ENCODE measurements around the gene OAS2.

The OAS2 gene

GRCh38 chr12:112969547-112970306 lies 8.6 kb upstream of the OAS2 start:
- H3K27ac ChIP-seq (ENCODE audit: low read length): no peak overlapping the region
- no peaks in the 10 kb centered on the region for H3K27me3 ChIP-seq (ENCODE audit: control insufficient read depth, insufficient read depth, low read length)
- no peaks in the 10 kb centered on the region for H3K4me1 ChIP-seq (ENCODE audit: control insufficient read depth, insufficient read depth, low read length)
- DNase-seq (ENCODE audit: low read depth, low spot score): no peak
- H3K9me3 ChIP-seq (ENCODE audit: control insufficient read depth, insufficient read depth, low read length): no peaks in the 10 kb centered on the region
- no CpG with 5 or more reads among the region's 8 CpGs for WGBS (ENCODE audit: insufficient coverage, insufficient read length)
- H3K36me3 ChIP-seq (ENCODE audit: control insufficient read depth, insufficient read depth, low read length): no peaks in the 10 kb centered on the region
- H3K4me3 ChIP-seq (ENCODE audit: low read length): no peak overlapping the region

GRCh38 chr12:112970391-112970790 lies 7.9 kb upstream of the OAS2 start:
- Histone ChIP-seq H3K36me3 (ENCODE audit: control insufficient read depth, insufficient read depth, low read length) (no peaks in the 10 kb centered on the region), H3K4me3 (ENCODE audit: low read length) (no peak overlapping the region), H3K4me1 (ENCODE audit: control insufficient read depth, insufficient read depth, low read length) (no peaks in the 10 kb centered on the region), H3K27me3 (ENCODE audit: control insufficient read depth, insufficient read depth, low read length) (no peaks in the 10 kb centered on the region), H3K9me3 (ENCODE audit: control insufficient read depth, insufficient read depth, low read length) (no peaks in the 10 kb centered on the region), H3K27ac (ENCODE audit: low read length) (no peak overlapping the region)
- no peak for DNase-seq (ENCODE audit: low read depth, low spot score)
- WGBS (ENCODE audit: insufficient coverage, insufficient read length): no CpG with 5 or more reads among the region's 2 CpGs

- no peak for DNase-seq (ENCODE audit: low read depth, low spot score)
- Histone ChIP-seq H3K4me3 (ENCODE audit: low read length) (no peak overlapping the region), H3K4me1 (ENCODE audit: control insufficient read depth, insufficient read depth, low read length) (no peaks in the 10 kb centered on the region), H3K9me3 (ENCODE audit: control insufficient read depth, insufficient read depth, low read length) (no peaks in the 10 kb centered on the region), H3K36me3 (ENCODE audit: control insufficient read depth, insufficient read depth, low read length) (no peaks in the 10 kb centered on the region), H3K27me3 (ENCODE audit: control insufficient read depth, insufficient read depth, low read length) (no peaks in the 10 kb centered on the region), H3K27ac (ENCODE audit: low read length) (no peak overlapping the region)
- WGBS (ENCODE audit: insufficient coverage, insufficient read length): no CpG with 5 or more reads among the region's 5 CpGs
These were observed 7.1 kb upstream of the OAS2 start for GRCh38 chr12:112971248-112971647.

- no peaks in the 10 kb centered on the region for H3K9me3 ChIP-seq (ENCODE audit: control insufficient read depth, insufficient read depth, low read length)
- no peak overlapping the region for H3K27ac ChIP-seq (ENCODE audit: low read length)
- H3K27me3 ChIP-seq (ENCODE audit: control insufficient read depth, insufficient read depth, low read length): no peaks in the 10 kb centered on the region
- no CpG with 5 or more reads among the region's 4 CpGs for WGBS (ENCODE audit: insufficient coverage, insufficient read length)
- no peak overlapping the region for H3K4me3 ChIP-seq (ENCODE audit: low read length)
- no peak for DNase-seq (ENCODE audit: low read depth, low spot score)
- no peaks in the 10 kb centered on the region for H3K4me1 ChIP-seq (ENCODE audit: control insufficient read depth, insufficient read depth, low read length)
- no peaks in the 10 kb centered on the region for H3K36me3 ChIP-seq (ENCODE audit: control insufficient read depth, insufficient read depth, low read length)
These were observed 5.1 kb upstream of the OAS2 start for GRCh38 chr12:112973011-112973735.

GRCh38 chr12:112973818-112974231 lies 4.5 kb upstream of the OAS2 start:
- Histone ChIP-seq H3K36me3 (ENCODE audit: control insufficient read depth, insufficient read depth, low read length) (no peaks in the 10 kb centered on the region), H3K4me1 (ENCODE audit: control insufficient read depth, insufficient read depth, low read length) (no peaks in the 10 kb centered on the region), H3K27ac (ENCODE audit: low read length) (no peak overlapping the region), H3K4me3 (ENCODE audit: low read length) (no peak overlapping the region), H3K9me3 (ENCODE audit: control insufficient read depth, insufficient read depth, low read length) (no peaks in the 10 kb centered on the region), H3K27me3 (ENCODE audit: control insufficient read depth, insufficient read depth, low read length) (no peaks in the 10 kb centered on the region)
- no peak for DNase-seq (ENCODE audit: low read depth, low spot score)
- no CpG with 5 or more reads among the region's 5 CpGs for WGBS (ENCODE audit: insufficient coverage, insufficient read length)

GRCh38 chr12:112974904-112975303 lies 3.4 kb upstream of the OAS2 start:
- no CpG with 5 or more reads among the region's 7 CpGs for WGBS (ENCODE audit: insufficient coverage, insufficient read length)
- H3K27ac ChIP-seq (ENCODE audit: low read length): no peak overlapping the region

GRCh38 chr12:112977139-112977538 lies 1.2 kb upstream of the OAS2 start:
- DNase-seq (ENCODE audit: low read depth, low spot score): no peak
- H3K27me3 ChIP-seq (ENCODE audit: control insufficient read depth, insufficient read depth, low read length): no peaks in the 10 kb centered on the region
- no peak overlapping the region for H3K4me3 ChIP-seq (ENCODE audit: low read length)
- WGBS (ENCODE audit: insufficient coverage, insufficient read length): no CpG with 5 or more reads among the region's 3 CpGs
- no peak overlapping the region for H3K27ac ChIP-seq (ENCODE audit: low read length)
- H3K9me3 ChIP-seq (ENCODE audit: control insufficient read depth, insufficient read depth, low read length): no peaks in the 10 kb centered on the region
- H3K36me3 ChIP-seq (ENCODE audit: control insufficient read depth, insufficient read depth, low read length): no peaks in the 10 kb centered on the region
- H3K4me1 ChIP-seq (ENCODE audit: control insufficient read depth, insufficient read depth, low read length): no peaks in the 10 kb centered on the region

More at GRCh38 chr12:112974904-112975303, 3.4 kb upstream of the OAS2 start:
- no peaks in the 10 kb centered on the region for H3K27me3 ChIP-seq (ENCODE audit: control insufficient read depth, insufficient read depth, low read length)
- no peak for DNase-seq (ENCODE audit: low read depth, low spot score)
- no peaks in the 10 kb centered on the region for H3K36me3 ChIP-seq (ENCODE audit: control insufficient read depth, insufficient read depth, low read length)
- H3K4me3 ChIP-seq (ENCODE audit: low read length): no peak overlapping the region
- H3K4me1 ChIP-seq (ENCODE audit: control insufficient read depth, insufficient read depth, low read length): no peaks in the 10 kb centered on the region
- no peaks in the 10 kb centered on the region for H3K9me3 ChIP-seq (ENCODE audit: control insufficient read depth, insufficient read depth, low read length)

- Histone ChIP-seq H3K4me1 (ENCODE audit: control insufficient read depth, insufficient read depth, low read length) (no peaks in the 10 kb centered on the region), H3K4me3 (ENCODE audit: low read length) (no peak overlapping the region), H3K27me3 (ENCODE audit: control insufficient read depth, insufficient read depth, low read length) (no peaks in the 10 kb centered on the region), H3K9me3 (ENCODE audit: control insufficient read depth, insufficient read depth, low read length) (no peaks in the 10 kb centered on the region), H3K36me3 (ENCODE audit: control insufficient read depth, insufficient read depth, low read length) (no peaks in the 10 kb centered on the region), H3K27ac (ENCODE audit: low read length) (no peak overlapping the region)
- no peak for DNase-seq (ENCODE audit: low read depth, low spot score)
- WGBS (ENCODE audit: insufficient coverage, insufficient read length): no CpG with 5 or more reads among the region's 8 CpGs
These were observed 678 bp upstream of the OAS2 start for GRCh38 chr12:112977641-112978040.

- Histone ChIP-seq H3K27ac (ENCODE audit: low read length) (no peak overlapping the region), H3K4me3 (ENCODE audit: low read length) (no peak overlapping the region), H3K4me1 (ENCODE audit: control insufficient read depth, insufficient read depth, low read length) (no peaks in the 10 kb centered on the region), H3K36me3 (ENCODE audit: control insufficient read depth, insufficient read depth, low read length) (no peaks in the 10 kb centered on the region), H3K9me3 (ENCODE audit: control insufficient read depth, insufficient read depth, low read length) (no peaks in the 10 kb centered on the region), H3K27me3 (ENCODE audit: control insufficient read depth, insufficient read depth, low read length) (no peaks in the 10 kb centered on the region)
- no CpG with 5 or more reads among the region's 6 CpGs for WGBS (ENCODE audit: insufficient coverage, insufficient read length)
- no peak for DNase-seq (ENCODE audit: low read depth, low spot score)
These were observed 842 bp downstream of the OAS2 start for GRCh38 chr12:112979041-112979680.

- no peaks in the 10 kb centered on the region for H3K4me1 ChIP-seq (ENCODE audit: control insufficient read depth, insufficient read depth, low read length)
- H3K9me3 ChIP-seq (ENCODE audit: control insufficient read depth, insufficient read depth, low read length): no peaks in the 10 kb centered on the region
- no CpG with 5 or more reads among the region's 4 CpGs for WGBS (ENCODE audit: insufficient coverage, insufficient read length)
- H3K4me3 ChIP-seq (ENCODE audit: low read length): no peak overlapping the region
- no peaks in the 10 kb centered on the region for H3K27me3 ChIP-seq (ENCODE audit: control insufficient read depth, insufficient read depth, low read length)
- no peak overlapping the region for H3K27ac ChIP-seq (ENCODE audit: low read length)
- no peaks in the 10 kb centered on the region for H3K36me3 ChIP-seq (ENCODE audit: control insufficient read depth, insufficient read depth, low read length)
- no peak for DNase-seq (ENCODE audit: low read depth, low spot score)
These were observed 2.3 kb downstream of the OAS2 start for GRCh38 chr12:112980491-112981158.

All from iPS DF 6.9 (cell line).